ENCODE data around the gene NR1H4. TPM values are rescaled to one million over a fixed set of nuclear protein-coding genes. Genes with fewer than 3 reads are reported as not detected.
"Not testable (repeated sequence)": the region's sequence is repeated elsewhere in the genome, so short reads cannot be mapped to it uniquely, and the experiment has no call there.

Gene NR1H4
- total RNA-seq, 1 experiment from 2014 or later, result not detected

- no peak for DNase-seq (ENCODE audit: extremely low read depth, low read depth)
Observed at GRCh38 chr12:100504804-100505203, 31.1 kb downstream of the NR1H4 start.

- no peak for DNase-seq (ENCODE audit: extremely low read depth, low read depth)
Observed at GRCh38 chr12:100508751-100509150, 35.1 kb downstream of the NR1H4 start.

- DNase-seq (ENCODE audit: extremely low read depth, low read depth), result no peak
Observed at GRCh38 chr12:100512692-100513091, 39.0 kb downstream of the NR1H4 start.

GRCh38 chr12:100515968-100516367 is 42.3 kb downstream of the NR1H4 start:
- no peak for DNase-seq (ENCODE audit: extremely low read depth, low read depth)

GRCh38 chr12:100518376-100518775 is 44.7 kb downstream of the NR1H4 start:
- no peak for DNase-seq (ENCODE audit: extremely low read depth, low read depth)

- no peak for DNase-seq (ENCODE audit: extremely low read depth, low read depth)
Observed at GRCh38 chr12:100520048-100520769, 46.5 kb downstream of the NR1H4 start.

- DNase-seq (ENCODE audit: extremely low read depth, low read depth), result no peak
Observed at GRCh38 chr12:100521958-100522357, 48.3 kb downstream of the NR1H4 start.

GRCh38 chr12:100528034-100528433 is 54.4 kb downstream of the NR1H4 start:
- no peak for DNase-seq (ENCODE audit: extremely low read depth, low read depth)

GRCh38 chr12:100528471-100529127 is 54.9 kb downstream of the NR1H4 start:
- no peak for DNase-seq (ENCODE audit: extremely low read depth, low read depth)

GRCh38 chr12:100529756-100530350 is 56.2 kb downstream of the NR1H4 start:
- DNase-seq (ENCODE audit: extremely low read depth, low read depth), result no peak

- no peak for DNase-seq (ENCODE audit: extremely low read depth, low read depth)
Observed at GRCh38 chr12:100533376-100533775, 59.7 kb downstream of the NR1H4 start.

- no peak for DNase-seq (ENCODE audit: extremely low read depth, low read depth)
Observed at GRCh38 chr12:100534625-100535227, 61.1 kb downstream of the NR1H4 start.

GRCh38 chr12:100539202-100539601 is 65.5 kb downstream of the NR1H4 start:
- DNase-seq (ENCODE audit: extremely low read depth, low read depth), result peak; percentile 41

- no peak for DNase-seq (ENCODE audit: extremely low read depth, low read depth)
Observed at GRCh38 chr12:100544165-100544564, 70.5 kb downstream of the NR1H4 start.

- no peak for DNase-seq (ENCODE audit: extremely low read depth, low read depth)
Observed at GRCh38 chr12:100545092-100545491, 71.4 kb downstream of the NR1H4 start.

- no peak for DNase-seq (ENCODE audit: extremely low read depth, low read depth)
Observed at GRCh38 chr12:100553936-100554335, 80.3 kb downstream of the NR1H4 start.

GRCh38 chr12:100554608-100555077 is 81.0 kb downstream of the NR1H4 start:
- peak; percentile 84 for DNase-seq (ENCODE audit: extremely low read depth, low read depth)

GRCh38 chr12:100555722-100556121 is 82.1 kb downstream of the NR1H4 start:
- no peak for DNase-seq (ENCODE audit: extremely low read depth, low read depth)

GRCh38 chr12:100557357-100557756 is 83.7 kb downstream of the NR1H4 start:
- no peak for DNase-seq (ENCODE audit: extremely low read depth, low read depth)

- not testable (repeated sequence) for DNase-seq (ENCODE audit: extremely low read depth, low read depth)
Observed at GRCh38 chr12:100559261-100559660, 85.6 kb downstream of the NR1H4 start.

- no peak for DNase-seq (ENCODE audit: extremely low read depth, low read depth)
Observed at GRCh38 chr12:100564090-100564489, 90.4 kb downstream of the NR1H4 start.

All from NCI-H460 (cell line).